ENCODE data around the gene GP2.

GRCh38 chr16:20285993-20286499 is 41.3 kb downstream of the GP2 start:
- TF ChIP-seq CTCF (IDR thresholded peaks at IDR 0.05; ENCODE audit: borderline replicate concordance, extremely low read depth, low read length, poor library complexity, severe bottlenecking) (no peak), EZH2 (IDR thresholded peaks at IDR 0.05; ENCODE audit: borderline replicate concordance, low read depth, low read length, severe bottlenecking) (no peak)

Measured in DND-41 (cell line).